Effector memory CD8-positive, alpha-beta T cell (primary cell): ENCODE data around the gene DGCR2.
"Not testable (repeated sequence)": the region's sequence is repeated elsewhere in the genome, so short reads cannot be mapped to it uniquely, and the experiment has no call there.

ENCODE experiments used
- ATAC-seq: fragments of 150-1000 bp; cut with Tn5 transposase; replicated peaks from 2 replicates; pipeline ENCODE4 v1.10.0; 2021; ENCODE audit warnings: mild to moderate bottlenecking, moderate library complexity
- DNase-seq, 3 experiments: peaks; one replicate each; pipeline ENCODE4 v3.0.0; 2021
- H3K27ac Mint-ChIP-seq, 2 donors: one replicate each; pipeline ENCODE4 v1.8.0; 2022; ENCODE audit warnings: mild to moderate bottlenecking in 2 of 2, mixed read lengths in 2 of 2, moderate library complexity in 2 of 2
- H3K27me3 Mint-ChIP-seq, 2 donors: one replicate each; pipeline ENCODE4 v1.8.0; 2022; ENCODE audit warnings: mixed read lengths in 2 of 2
- H3K36me3 Mint-ChIP-seq: one replicate; pipeline ENCODE4 v1.8.0; 2022; ENCODE audit warnings: mild to moderate bottlenecking, moderate library complexity, mixed read lengths; ENCODE audit not compliant: insufficient read depth
- H3K4me1 Mint-ChIP-seq, 2 donors: one replicate each; pipeline ENCODE4 v1.8.0; 2022; ENCODE audit warnings: low read depth in 2 of 2, mixed read lengths in 2 of 2
- H3K4me3 Mint-ChIP-seq, 2 donors: one replicate each; pipeline ENCODE4 v1.8.0; 2022; ENCODE audit warnings: mild to moderate bottlenecking in 2 of 2, mixed read lengths in 2 of 2, moderate library complexity in 2 of 2
- H3K9me3 Mint-ChIP-seq, 2 donors: one replicate each; pipeline ENCODE4 v1.8.0; 2022; ENCODE audit warnings: mixed read lengths in 2 of 2
- total RNA-seq, 9 experiments: gene quantifications; one replicate each; lab custom pipeline; 2026; lab: John Stamatoyannopoulos, UW

DGCR2 gene, protein sequence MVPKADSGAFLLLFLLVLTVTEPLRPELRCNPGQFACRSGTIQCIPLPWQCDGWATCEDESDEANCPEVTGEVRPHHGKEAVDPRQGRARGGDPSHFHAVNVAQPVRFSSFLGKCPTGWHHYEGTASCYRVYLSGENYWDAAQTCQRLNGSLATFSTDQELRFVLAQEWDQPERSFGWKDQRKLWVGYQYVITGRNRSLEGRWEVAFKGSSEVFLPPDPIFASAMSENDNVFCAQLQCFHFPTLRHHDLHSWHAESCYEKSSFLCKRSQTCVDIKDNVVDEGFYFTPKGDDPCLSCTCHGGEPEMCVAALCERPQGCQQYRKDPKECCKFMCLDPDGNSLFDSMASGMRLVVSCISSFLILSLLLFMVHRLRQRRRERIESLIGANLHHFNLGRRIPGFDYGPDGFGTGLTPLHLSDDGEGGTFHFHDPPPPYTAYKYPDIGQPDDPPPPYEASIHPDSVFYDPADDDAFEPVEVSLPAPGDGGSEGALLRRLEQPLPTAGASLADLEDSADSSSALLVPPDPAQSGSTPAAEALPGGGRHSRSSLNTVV
- 47.7 to 123 (median 65.3) reads per million in 9 experiments for total RNA-seq

DNA sequence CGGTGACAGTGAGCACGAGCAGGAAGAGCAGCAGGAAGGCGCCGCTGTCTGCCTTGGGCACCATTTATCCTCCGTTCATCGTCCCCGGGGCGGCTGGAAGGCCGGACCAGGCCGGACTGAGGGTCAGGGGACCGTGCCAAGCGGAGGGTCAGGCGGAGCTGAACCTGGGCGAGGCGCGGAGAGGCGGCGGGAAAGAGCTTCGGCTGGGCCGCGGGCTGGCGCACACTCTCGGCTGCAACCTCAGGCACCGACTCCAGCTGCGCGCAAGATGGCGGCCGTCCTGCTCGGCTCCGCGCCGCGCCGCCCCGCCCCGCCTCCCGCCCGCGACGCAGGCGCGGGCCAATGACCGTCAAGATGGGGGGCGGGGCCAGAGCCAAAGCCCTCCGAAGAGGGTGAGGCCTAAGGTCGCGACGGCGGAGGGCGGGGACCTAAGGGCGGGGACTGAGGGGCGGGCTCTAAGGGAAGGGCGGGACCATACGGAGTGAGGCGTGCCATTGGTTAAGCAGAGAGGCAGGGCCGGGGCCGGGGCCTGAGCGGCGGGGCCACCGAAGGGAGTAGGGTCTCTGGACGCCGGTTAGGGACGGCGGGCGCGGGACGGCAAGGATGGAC is at the start of gene DGCR2:
Gene DGCR2 (minus strand): TSS at position 270 of the 609 bp plus-strand sequence. CDS start 206 bp downstream, at position 64.
- DNase-seq, result peak; percentile 90 to 93 (median 92)
- Mint-ChIP-seq H3K36me3 (peaks cover 20% of the 10 kb centered on the region), H3K4me3 (peak within 1 kb of the TSS; percentile 85 to 87), H3K27me3 (no peaks in the 10 kb centered on the region), H3K4me1 (peaks cover 32 to 35% of the 10 kb centered on the region in 2 donors), H3K27ac (peak within 1 kb of the TSS; percentile 84 to 86), H3K9me3 (no peaks in the 10 kb centered on the region)
- peak; percentile 93 for ATAC-seq

DNA sequence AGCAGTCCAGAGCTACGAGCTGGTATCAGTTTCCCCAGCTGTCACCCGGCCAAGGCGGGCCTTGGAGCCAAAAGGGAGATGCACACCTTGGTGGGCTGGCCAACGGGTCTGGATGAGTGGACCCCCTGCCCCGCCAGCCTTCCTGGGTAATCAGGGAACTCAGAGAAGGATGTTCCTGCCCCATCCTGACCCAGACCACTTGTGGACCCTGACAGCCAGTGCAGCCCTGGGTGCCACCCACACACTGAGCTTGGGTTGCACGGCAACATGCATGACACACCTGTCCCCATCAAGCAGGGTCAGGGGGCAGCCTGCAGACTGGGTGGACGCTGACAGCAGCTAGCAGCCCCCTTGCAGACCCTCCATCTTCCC is 47.7 kb upstream of the DGCR2 start:
- ATAC-seq, result no peak
- peak overlapping the region in 1 of 2 donors; percentile 91 for H3K27ac Mint-ChIP-seq
- peaks cover 33 to 47% of the 10 kb centered on the region in 2 donors for H3K27me3 Mint-ChIP-seq

GRCh38 chr22:19169002-19169946 is 47.1 kb upstream of the DGCR2 start:
- Mint-ChIP-seq H3K27ac (no peak overlapping the region), H3K27me3 (peaks cover 33 to 53% of the 10 kb centered on the region in 2 donors), H3K4me3 (peak overlapping the region; percentile 20 to 92)

More for the DNA sequence above, 47.7 kb upstream of the DGCR2 start:
- Mint-ChIP-seq H3K4me3 (peak overlapping the region; percentile 92 to 96), H3K36me3 (peaks cover 22% of the 10 kb centered on the region), H3K9me3 (no peaks in the 10 kb centered on the region), H3K4me1 (peaks cover 23 to 34% of the 10 kb centered on the region in 2 donors)
- no peak for DNase-seq

GRCh38 chr22:19168088-19168890 is 46.1 kb upstream of the DGCR2 start:
- Mint-ChIP-seq H3K27ac (no peak overlapping the region), H3K27me3 (peaks cover 38 to 60% of the 10 kb centered on the region in 2 donors), H3K4me1 (peaks cover 20 to 30% of the 10 kb centered on the region in 2 donors), H3K36me3 (peaks cover 20% of the 10 kb centered on the region), H3K4me3 (no peak overlapping the region), H3K9me3 (no peaks in the 10 kb centered on the region)
- DNase-seq (no peak), ATAC-seq (no peak)

More at GRCh38 chr22:19169002-19169946, 47.1 kb upstream of the DGCR2 start:
- H3K4me1 Mint-ChIP-seq, result peaks cover 23 to 34% of the 10 kb centered on the region in 2 donors
- H3K9me3 Mint-ChIP-seq, result no peaks in the 10 kb centered on the region
- DNase-seq (no peak), ATAC-seq (no peak)
- H3K36me3 Mint-ChIP-seq, result peaks cover 22% of the 10 kb centered on the region

DNA sequence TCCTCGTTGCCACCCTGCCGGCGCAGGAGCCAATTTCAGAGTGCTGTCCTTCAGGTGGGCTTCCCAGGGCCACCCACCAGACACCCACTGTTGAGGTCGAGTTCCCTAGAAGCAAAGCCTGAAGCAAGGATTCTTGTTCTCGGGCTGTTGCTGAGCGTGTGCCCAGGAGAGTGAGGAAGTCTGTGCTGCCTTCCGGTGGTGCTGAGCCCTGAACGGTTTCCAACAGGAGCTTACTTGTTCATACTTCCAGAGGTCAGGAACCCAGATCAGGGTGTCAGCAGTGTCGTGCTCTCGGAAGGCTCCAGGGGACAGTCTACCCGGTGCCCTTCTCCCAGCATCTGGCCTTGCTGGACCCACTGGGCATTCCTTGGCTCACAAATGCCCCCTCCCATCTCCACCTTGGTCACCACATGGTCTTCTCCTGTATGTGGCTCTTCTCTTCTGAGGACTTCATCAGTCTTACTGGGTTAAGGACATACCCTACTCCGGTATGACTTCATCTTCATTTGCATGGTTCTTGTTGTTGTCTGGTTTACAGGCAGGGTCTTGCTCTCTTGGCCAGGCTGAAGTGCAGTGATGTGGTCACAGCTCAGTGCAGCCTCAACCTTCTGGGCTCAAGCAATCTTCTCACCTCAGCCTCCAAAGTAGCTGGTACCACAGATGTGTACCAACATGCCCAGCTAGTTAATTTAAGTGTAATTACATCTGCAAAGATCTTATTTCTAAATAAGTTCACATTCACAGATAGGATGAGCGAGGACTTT is 45.1 kb upstream of the DGCR2 start:
- Mint-ChIP-seq H3K4me3 (no peak overlapping the region), H3K4me1 (peaks cover 10 to 21% of the 10 kb centered on the region in 2 donors), H3K27ac (no peak overlapping the region), H3K36me3 (peaks cover 20% of the 10 kb centered on the region), H3K9me3 (no peaks in the 10 kb centered on the region), H3K27me3 (peaks cover 38 to 67% of the 10 kb centered on the region in 2 donors)
- no peak for ATAC-seq
- DNase-seq, result no peak

DNA sequence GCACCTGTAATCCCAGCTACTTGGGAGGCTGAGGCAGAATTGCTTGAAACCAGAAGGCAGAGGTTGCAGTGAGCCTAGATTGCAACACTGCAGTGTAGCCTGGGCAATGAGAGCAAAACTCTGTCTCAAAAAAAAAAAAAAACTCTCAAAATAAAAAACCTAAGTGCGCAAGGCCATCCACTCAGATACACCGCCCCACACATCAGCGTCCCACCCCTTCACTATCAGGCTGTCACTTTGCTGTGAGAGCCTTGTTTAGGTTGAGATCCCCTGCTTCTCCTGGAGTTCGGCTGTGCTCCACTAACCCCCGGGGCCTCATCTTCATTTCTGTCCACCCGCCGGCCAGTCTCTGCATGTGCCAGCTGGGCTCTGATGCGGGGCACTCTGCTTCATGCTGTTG is 44.2 kb upstream of the DGCR2 start:
- no peak overlapping the region for H3K27ac Mint-ChIP-seq
- H3K4me3 Mint-ChIP-seq, result no peak overlapping the region
- peaks cover 5 to 17% of the 10 kb centered on the region in 2 donors for H3K4me1 Mint-ChIP-seq
- peaks cover 12% of the 10 kb centered on the region for H3K36me3 Mint-ChIP-seq
- ATAC-seq (no peak), DNase-seq (no peak)
- H3K9me3 Mint-ChIP-seq, result no peaks in the 10 kb centered on the region
- peaks cover 38 to 71% of the 10 kb centered on the region in 2 donors for H3K27me3 Mint-ChIP-seq

- ATAC-seq (no peak), DNase-seq (no peak)
- Mint-ChIP-seq H3K27ac (no peak overlapping the region), H3K9me3 (no peaks in the 10 kb centered on the region), H3K36me3 (peaks cover 3% of the 10 kb centered on the region), H3K4me1 (peaks cover 0 to 6% of the 10 kb centered on the region in 2 donors), H3K27me3 (peaks cover 46 to 78% of the 10 kb centered on the region in 2 donors), H3K4me3 (no peak overlapping the region)
Observed at GRCh38 chr22:19164425-19164824, 42.2 kb upstream of the DGCR2 start.

- not testable (repeated sequence) for DNase-seq, H3K4me3 Mint-ChIP-seq, H3K36me3 Mint-ChIP-seq, H3K4me1 Mint-ChIP-seq, H3K9me3 Mint-ChIP-seq, ATAC-seq, H3K27ac Mint-ChIP-seq
- H3K27me3 Mint-ChIP-seq, result peaks cover 25 to 74% of the 10 kb centered on the region in 2 donors
Observed at GRCh38 chr22:19158649-19159048, 36.4 kb upstream of the DGCR2 start.

- not testable (repeated sequence) for H3K36me3 Mint-ChIP-seq, DNase-seq, H3K27ac Mint-ChIP-seq, H3K9me3 Mint-ChIP-seq, ATAC-seq, H3K4me3 Mint-ChIP-seq, H3K4me1 Mint-ChIP-seq
- H3K27me3 Mint-ChIP-seq, result peaks cover 42 to 80% of the 10 kb centered on the region in 2 donors
Observed at GRCh38 chr22:19156109-19156508, 33.9 kb upstream of the DGCR2 start.

DNA sequence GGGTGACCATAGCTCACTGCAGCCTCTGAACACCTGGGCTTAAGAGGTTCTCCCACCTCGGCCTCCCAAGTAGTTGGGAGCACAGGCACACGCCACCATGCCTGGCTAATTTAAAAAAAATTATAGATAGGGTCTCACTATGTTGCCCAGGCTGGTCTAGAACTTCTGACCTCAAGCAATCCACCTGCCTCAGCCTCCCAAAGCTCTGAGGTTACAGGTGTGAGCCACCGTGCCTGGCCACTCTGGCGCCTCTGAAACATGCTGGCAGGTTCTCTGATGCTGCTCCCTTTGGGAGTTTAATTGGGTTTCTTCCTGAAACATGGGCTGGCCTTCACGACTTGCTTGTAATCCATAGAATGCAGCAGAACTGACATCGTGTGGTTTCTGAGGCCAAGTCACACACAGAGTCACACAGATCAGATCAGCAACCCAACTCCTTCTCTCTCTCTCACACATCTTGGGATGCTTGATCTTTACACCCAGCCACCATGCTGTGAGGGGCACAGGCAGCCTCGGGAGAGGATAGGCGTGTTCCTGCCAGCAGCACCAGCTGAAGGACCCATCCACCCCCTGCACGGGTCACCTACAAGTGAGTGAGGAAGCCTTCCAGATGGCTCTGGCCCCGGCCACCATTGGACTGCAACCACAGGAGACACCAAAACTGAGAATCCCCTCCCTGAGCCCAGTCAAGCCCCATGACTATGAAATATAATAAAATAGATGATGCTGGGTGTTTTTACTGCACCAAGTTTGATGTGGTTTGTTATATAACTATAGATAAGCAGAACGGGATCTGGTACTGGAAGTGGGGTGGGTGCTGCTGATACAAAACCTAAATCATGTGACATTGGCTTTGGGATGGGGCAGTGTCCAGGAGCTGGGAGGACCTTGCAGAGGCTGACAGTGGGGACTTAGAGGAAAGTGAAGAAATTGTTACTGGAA is 31.0 kb upstream of the DGCR2 start:
- no peak overlapping the region for H3K4me3 Mint-ChIP-seq
- no peaks in the 10 kb centered on the region for H3K9me3 Mint-ChIP-seq
- H3K36me3 Mint-ChIP-seq, result peaks cover 7% of the 10 kb centered on the region
- H3K27ac Mint-ChIP-seq, result no peak overlapping the region
- peaks cover 5 to 7% of the 10 kb centered on the region in 2 donors for H3K4me1 Mint-ChIP-seq
- ATAC-seq (no peak), DNase-seq (no peak)
- peaks cover 37 to 62% of the 10 kb centered on the region in 2 donors for H3K27me3 Mint-ChIP-seq
